Measurements from ENCODE around the gene ETF1.

DNA sequence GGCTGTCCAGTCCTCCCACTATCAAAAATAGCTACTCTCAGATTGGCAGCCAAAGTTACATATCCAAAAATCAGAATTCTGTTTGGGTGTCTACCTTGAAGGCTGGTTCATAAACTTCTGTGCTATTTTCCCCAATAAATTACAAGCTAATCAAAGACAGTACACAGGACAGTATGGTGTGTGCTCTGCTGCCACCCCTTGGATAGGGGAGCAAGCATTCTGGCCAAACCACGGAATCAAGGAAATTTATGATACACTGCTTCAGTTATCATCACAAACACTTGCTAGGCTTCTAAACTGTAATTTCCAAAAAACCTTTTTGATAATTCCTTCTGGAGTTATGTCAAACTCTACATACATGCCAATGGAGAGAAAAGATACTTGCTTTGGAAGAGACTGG, 15.9 kb downstream of the ETF1 start:
- TF ChIP-seq EZH2 (IDR thresholded peaks at IDR 0.05; ENCODE audit: borderline replicate concordance, insufficient read depth, low read depth, low read length, poor library complexity, severe bottlenecking) (no peak), CTCF (IDR thresholded peaks at IDR 0.05) (no peak)

Measured in B cell (primary cell).